Liver (tissue), 9 donors: ENCODE results near the gene RHO. TPM values are rescaled to one million over a fixed set of nuclear protein-coding genes. Genes with fewer than 3 reads are reported as not detected.

Source experiments
- DNase-seq: peaks from one replicate; pipeline ENCODE4 v3.0.0-alpha.2; 2017; ENCODE audit warnings: low spot score
- H3K27ac ChIP-seq, 2 donors: one replicate each; pipeline ENCODE4 v1.7.0; 2013; ENCODE audit warnings: inconsistent platforms in 2 of 2, low read length in 2 of 2, control low read depth in 1 of 2, low read depth in 1 of 2, mild to moderate bottlenecking in 1 of 2
- H3K27me3 ChIP-seq, 4 donors: one replicate each; pipeline versions ENCODE4 v1.6.1 to v1.7.0; 2013; ENCODE audit warnings: low read length in 3 of 4, inconsistent platforms in 1 of 4, mild to moderate bottlenecking in 1 of 4, moderate library complexity in 1 of 4; ENCODE audit not compliant: control insufficient read depth in 4 of 4, insufficient read depth in 4 of 4
- H3K36me3 ChIP-seq, 4 donors: one replicate each; pipeline versions ENCODE4 v1.6.1 to v1.7.0; 2013; ENCODE audit warnings: low read length in 3 of 4, mild to moderate bottlenecking in 3 of 4, low read depth in 1 of 4, moderate library complexity in 1 of 4; ENCODE audit not compliant: control insufficient read depth in 4 of 4, insufficient read depth in 3 of 4
- H3K4me1 ChIP-seq, 4 donors: one replicate each; pipeline versions ENCODE4 v1.6.1 to v1.7.0; 2013; ENCODE audit warnings: low read length in 3 of 4, mild to moderate bottlenecking in 3 of 4, moderate library complexity in 1 of 4; ENCODE audit not compliant: control insufficient read depth in 4 of 4, insufficient read depth in 4 of 4
- H3K4me3 ChIP-seq, 3 donors: one replicate each; pipeline versions ENCODE4 v1.6.1 to v1.7.0; 2013; ENCODE audit warnings: low read length in 3 of 3, control low read depth in 1 of 3, low read depth in 1 of 3, mild to moderate bottlenecking in 1 of 3
- H3K9ac ChIP-seq, 2 donors: one replicate each; pipeline ENCODE4 v1.7.0; 2013; ENCODE audit warnings: low read length in 2 of 2, mild to moderate bottlenecking in 2 of 2, moderate library complexity in 2 of 2, control low read depth in 1 of 2, low read depth in 1 of 2
- H3K9me3 ChIP-seq, 4 donors: one replicate each; pipeline versions ENCODE4 v1.6.1 to v1.7.0; 2013; ENCODE audit warnings: low read length in 3 of 4; ENCODE audit not compliant: control insufficient read depth in 4 of 4
- ATF3 ChIP-seq: IDR thresholded peaks from 2 replicates; pipeline ENCODE4 v1.6.1; 2016; ENCODE audit warnings: antibody characterized with exemption
- CTCF ChIP-seq: fragments of 150-350 bp; IDR thresholded peaks from 2 replicates; pipeline ENCODE4 v1.5.1; 2017; ENCODE audit warnings: improper control_type of control experiment, low read depth, low read length; ENCODE audit not compliant: missing input control
- EGR1 ChIP-seq, 2 donors: IDR thresholded peaks; 2 replicates each; pipeline ENCODE4 v1.6.1; 2016 to 2018; ENCODE audit warnings: antibody characterized with exemption in 2 of 2, low read depth in 2 of 2
- FOXA1 ChIP-seq: IDR thresholded peaks from 2 replicates; pipeline ENCODE4 v1.6.1; 2016; ENCODE audit warnings: antibody characterized with exemption
- FOXA2 ChIP-seq: IDR thresholded peaks from 2 replicates; pipeline ENCODE4 v1.6.1; 2016; ENCODE audit warnings: antibody characterized with exemption
- GABPA ChIP-seq, 2 donors: IDR thresholded peaks in 1 of 2; conservative IDR thresholded peaks in 1 of 2; 2 replicates each; pipeline ENCODE4 v1.6.1; 2016; ENCODE audit warnings: antibody characterized with exemption in 2 of 2, mild to moderate bottlenecking in 1 of 2, moderate library complexity in 1 of 2
- HNF4A ChIP-seq, 2 donors: conservative IDR thresholded peaks; 2 replicates each; pipeline ENCODE4 v1.6.1; 2016; ENCODE audit warnings: antibody characterized with exemption in 2 of 2, mild to moderate bottlenecking in 2 of 2
- HNF4G ChIP-seq: IDR thresholded peaks from 2 replicates; pipeline ENCODE4 v1.6.1; 2016; ENCODE audit warnings: antibody characterized with exemption
- JUND ChIP-seq, 2 donors: IDR thresholded peaks; 2 replicates each; pipeline ENCODE4 v1.6.1; 2016; ENCODE audit warnings: antibody characterized with exemption in 2 of 2
- MAX ChIP-seq: IDR thresholded peaks from 2 replicates; pipeline ENCODE4 v1.6.1; 2016; ENCODE audit warnings: antibody characterized with exemption
- NR2F2 ChIP-seq: IDR thresholded peaks from 2 replicates; pipeline ENCODE4 v1.6.1; 2016; ENCODE audit warnings: antibody characterized with exemption
- RAD21 ChIP-seq, 2 donors: IDR thresholded peaks; 2 replicates each; pipeline ENCODE4 v1.6.1; 2016; ENCODE audit warnings: antibody characterized with exemption in 2 of 2, mild to moderate bottlenecking in 2 of 2
- REST ChIP-seq: IDR thresholded peaks from 2 replicates; pipeline ENCODE4 v1.6.1; 2016; ENCODE audit warnings: antibody characterized with exemption, mild to moderate bottlenecking
- RXRA ChIP-seq, 2 donors: IDR thresholded peaks; 2 replicates each; pipeline ENCODE4 v1.6.1; 2017 to 2018; ENCODE audit warnings: antibody characterized with exemption in 2 of 2, mild to moderate bottlenecking in 1 of 2
- SP1 ChIP-seq: IDR thresholded peaks from 2 replicates; pipeline ENCODE4 v1.6.1; 2018; ENCODE audit warnings: antibody characterized with exemption, mild to moderate bottlenecking
- TAF1 ChIP-seq: conservative IDR thresholded peaks from 2 replicates; pipeline ENCODE4 v1.6.1; 2016; ENCODE audit warnings: antibody characterized with exemption, mild to moderate bottlenecking
- YY1 ChIP-seq: IDR thresholded peaks from 2 replicates; pipeline ENCODE4 v1.6.1; 2016; ENCODE audit warnings: antibody characterized with exemption, mild to moderate bottlenecking
- ZBTB33 ChIP-seq: IDR thresholded peaks from 2 replicates; pipeline ENCODE4 v1.6.1; 2016; ENCODE audit warnings: antibody characterized with exemption
- WGBS: extraction: QIAGEN DNeasy Blood & Tissue Kit; methylation state at CpG from one replicate; pipeline ENCODE4 v1.1.7; 2013; 5-methylcytosine and 5-hydroxymethylcytosine counted together
- polyA plus RNA-seq, 2 donors: library from polyadenylated mRNA; stranded (reverse) in 1 of 2; unstranded in 1 of 2; fragments of 200-250 nt in 1 of 2; fragments of >200 nt in 1 of 2; fragmentation: Nextera tagmentation in 1 of 2; extraction: Ambion mirVana in 1 of 2; gene quantifications; one replicate each; pipeline versions ENCODE4 v1.2.1 to v1.2.3, GENCODE V29; 2013 to 2015
- total RNA-seq, 2 donors: library from RNA; depleted of rRNA; stranded (reverse); fragments of >200 nt; gene quantifications; one replicate each; pipeline ENCODE4 v1.2.3, GENCODE V29; 2014
- donor health status: healthy.
- donor health status: healthy.
- donor health status: healthy.
- donor health status: healthy.
- donor health status: healthy.

Gene RHO
- total and polyA plus RNA-seq, 4 donors: not detected

GRCh38 chr3:129549805-129550204 is 21.4 kb downstream of the RHO start:
- 90% methylated on average over 3 of the region's 3 CpGs for WGBS

More at GRCh38 chr3:129549805-129550204, 21.4 kb downstream of the RHO start:
- no peak overlapping the region for H3K27ac ChIP-seq
- H3K9ac ChIP-seq: no peak overlapping the region
- H3K4me1 ChIP-seq: peaks cover 0 to 7% (median 2%) of the 10 kb centered on the region in 4 donors
- no peaks in the 10 kb centered on the region for H3K27me3 ChIP-seq
- no peaks in the 10 kb centered on the region for H3K9me3 ChIP-seq
- no peak for TF ChIP-seq HNF4A (conservative IDR thresholded peaks at IDR 0.05)
- no peak for TF ChIP-seq ZBTB33
- no peak for TF ChIP-seq TAF1
- no peak for TF ChIP-seq CTCF
- no peak for TF ChIP-seq RAD21 (IDR thresholded peaks at IDR 0.05)
- no peak for TF ChIP-seq MAX
- TF ChIP-seq HNF4G: no peak
- no peak for TF ChIP-seq ATF3
- no peak for TF ChIP-seq SP1
- no peak for TF ChIP-seq YY1
- no peak for TF ChIP-seq GABPA (IDR thresholded peaks at IDR 0.05 in 1 of 2, conservative IDR thresholded peaks at IDR 0.05 in 1 of 2)
- no peak for TF ChIP-seq FOXA2
- no peak for TF ChIP-seq RXRA (IDR thresholded peaks at IDR 0.05)
- TF ChIP-seq NR2F2: no peak
- no peak for TF ChIP-seq FOXA1
- no peak for TF ChIP-seq REST
- TF ChIP-seq EGR1 (IDR thresholded peaks at IDR 0.05; ENCODE audit: low read depth in 2 of 2): no peak
- no peak for TF ChIP-seq JUND (IDR thresholded peaks at IDR 0.05)
- no peak overlapping the region for H3K4me3 ChIP-seq
- no peaks in the 10 kb centered on the region for H3K36me3 ChIP-seq
- no peak for DNase-seq
